ENCODE results near the gene ZNF474.

ZNF474 gene

DNA sequence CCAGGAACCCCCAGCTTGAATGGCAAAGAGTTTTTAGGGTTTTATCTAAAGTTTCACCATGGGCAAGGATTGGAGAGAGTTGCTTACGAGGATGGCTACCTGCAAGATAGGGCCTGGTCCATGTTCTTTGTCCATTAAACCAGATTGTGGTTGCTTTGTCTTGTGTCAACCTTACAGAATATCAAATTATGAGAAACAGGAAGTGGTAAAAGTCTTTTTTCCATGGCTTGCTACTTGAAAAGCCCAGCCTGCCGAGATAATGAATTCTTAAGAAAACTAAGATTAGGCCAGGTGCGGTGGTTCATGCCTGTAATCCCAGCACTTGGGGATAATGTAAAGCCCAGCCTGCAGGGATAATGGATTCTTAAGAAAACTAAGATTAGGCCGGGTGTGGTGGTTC is 24.4 kb downstream of the ZNF474 start:
- no peak for DNase-seq (ENCODE audit: low spot score)

DNA sequence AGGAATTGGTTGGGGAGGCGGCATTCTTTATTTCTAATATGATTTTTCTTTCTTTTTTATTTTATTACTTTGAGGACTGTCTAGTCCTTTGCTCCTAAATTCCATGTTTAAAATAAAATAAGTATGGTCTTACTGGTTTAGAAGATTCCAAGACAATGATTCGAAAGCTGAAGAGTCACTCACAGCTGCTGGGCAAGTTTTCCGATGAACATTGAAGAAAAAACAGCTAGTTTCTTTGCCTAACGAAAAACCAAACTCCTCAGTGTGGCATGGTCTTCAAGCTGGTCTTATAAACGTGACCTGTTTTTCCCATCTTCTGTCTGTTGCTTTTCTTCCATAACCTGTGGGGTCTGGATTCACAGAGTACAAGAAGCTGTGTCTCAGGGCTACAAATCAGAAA is 25.1 kb downstream of the ZNF474 start:
- DNase-seq (ENCODE audit: low spot score) = no peak

DNA sequence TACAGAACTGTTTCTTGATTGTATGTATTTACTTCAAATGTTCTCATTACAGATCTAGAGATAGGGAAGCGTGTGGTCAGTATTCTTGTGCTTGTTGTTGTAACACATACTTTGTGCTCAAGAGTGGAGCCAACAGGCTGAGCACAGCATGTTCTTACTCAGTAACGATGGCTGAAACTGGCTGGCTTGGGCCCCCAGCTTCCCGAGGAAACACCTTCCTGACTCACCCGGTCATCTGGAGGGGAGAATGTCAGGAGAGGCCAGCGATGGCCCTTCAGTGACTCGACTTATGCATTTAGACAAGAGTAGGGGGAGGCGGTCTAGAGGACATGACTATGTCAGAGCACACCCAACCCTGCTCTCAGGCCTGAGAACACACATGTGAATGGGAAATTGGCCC is 25.6 kb downstream of the ZNF474 start:
- peak; percentile 77 for DNase-seq (ENCODE audit: low spot score)

DNA sequence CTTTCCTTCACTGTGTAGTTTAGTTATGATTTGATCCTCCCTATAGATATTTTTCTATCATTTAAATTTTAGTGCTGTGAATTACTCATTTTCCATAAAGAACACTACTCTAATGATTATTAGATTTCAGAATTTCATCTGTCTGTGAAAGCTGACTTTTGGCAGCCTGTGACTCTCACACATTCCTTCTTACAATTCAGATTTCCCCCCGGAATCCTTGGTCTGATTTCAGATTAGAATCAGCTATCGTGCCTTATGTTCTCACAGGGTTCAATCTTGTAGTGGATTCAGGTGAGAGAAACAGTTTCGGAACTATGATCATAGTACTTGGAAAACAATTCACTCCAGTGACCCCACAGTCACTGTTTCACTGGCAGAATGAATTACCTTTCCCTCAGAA is 26.2 kb downstream of the ZNF474 start:
- no peak for DNase-seq (ENCODE audit: low spot score)

DNA sequence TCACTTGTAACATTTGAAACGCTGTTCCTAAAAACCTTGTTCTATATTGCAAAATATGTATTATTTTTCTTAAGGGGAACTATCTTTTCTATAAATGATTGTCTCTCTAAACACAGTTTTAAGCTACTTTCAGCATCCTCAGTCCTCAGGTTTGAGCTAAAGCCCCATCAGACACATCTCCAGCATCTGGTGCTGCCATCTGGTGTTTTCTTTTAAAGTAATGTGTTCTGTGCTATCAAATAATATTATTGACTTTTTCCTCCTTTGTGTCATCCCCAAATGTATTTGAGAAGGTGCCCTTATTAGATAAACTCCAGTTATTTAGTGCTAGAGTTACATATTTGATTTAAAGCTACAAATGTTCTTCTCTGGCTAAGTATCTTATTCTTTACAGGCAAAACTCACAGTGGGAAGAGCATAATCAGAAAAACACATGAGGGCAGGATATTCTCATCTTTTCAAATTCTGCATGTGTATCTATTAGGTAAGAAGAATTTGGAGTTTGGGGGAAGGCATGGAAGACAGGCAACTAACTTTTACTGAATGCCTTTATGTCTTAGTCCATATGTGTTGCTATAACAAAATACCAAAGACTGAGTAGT is 27.5 kb downstream of the ZNF474 start:
- DNase-seq (ENCODE audit: low spot score) = peak; percentile 80

- no peak for DNase-seq (ENCODE audit: low spot score)
These were observed 32.8 kb downstream of the ZNF474 start for GRCh38 chr5:122162100-122162638.

DNA sequence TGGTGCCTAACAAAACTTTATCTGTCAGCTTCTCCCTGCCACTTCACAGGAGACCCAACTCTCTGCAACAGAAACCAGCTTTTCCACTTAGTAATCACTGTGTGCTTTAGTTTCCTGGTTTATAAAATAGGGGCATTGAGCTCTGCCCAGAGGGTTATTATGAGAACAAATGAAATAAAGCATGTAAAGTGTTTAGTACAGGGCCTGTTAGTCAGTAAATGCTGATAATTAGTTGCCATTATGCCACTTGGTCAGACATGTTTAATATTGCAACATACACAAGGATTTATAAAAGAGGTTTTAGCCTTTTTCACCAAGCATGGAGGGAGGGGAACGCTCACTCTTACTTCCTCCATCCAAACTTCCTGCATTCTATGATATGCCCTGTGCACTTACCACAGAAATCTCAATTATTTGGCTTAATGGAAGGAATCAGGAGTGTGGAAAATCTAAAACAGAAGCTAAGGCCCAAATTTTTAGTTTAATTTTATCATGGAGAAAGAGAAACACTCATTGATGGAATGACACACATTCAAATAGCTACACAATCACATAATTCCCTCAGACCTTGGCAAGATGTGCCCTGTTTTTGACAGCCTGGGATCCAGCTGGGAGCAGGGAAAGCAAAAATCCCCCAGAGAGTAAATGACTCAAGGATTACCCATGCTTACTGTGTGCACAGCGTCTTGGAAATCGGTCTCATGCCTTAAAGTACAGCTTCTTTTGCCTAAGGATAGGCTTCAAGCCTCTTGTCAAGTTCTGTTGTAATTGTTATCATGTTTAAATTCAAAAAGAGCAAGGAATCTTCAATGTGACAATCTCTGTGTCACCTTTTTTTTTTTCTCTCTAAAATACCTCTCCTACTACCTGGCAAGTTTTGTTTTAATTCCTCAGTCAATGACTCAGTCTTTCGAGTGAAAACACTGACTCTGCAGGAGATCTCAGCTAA is 34.0 kb downstream of the ZNF474 start:
- DNase-seq (ENCODE audit: low spot score) = peak; percentile 95

- DNase-seq (ENCODE audit: low spot score) = no peak
These were observed 34.7 kb downstream of the ZNF474 start for GRCh38 chr5:122164070-122164435.

DNA sequence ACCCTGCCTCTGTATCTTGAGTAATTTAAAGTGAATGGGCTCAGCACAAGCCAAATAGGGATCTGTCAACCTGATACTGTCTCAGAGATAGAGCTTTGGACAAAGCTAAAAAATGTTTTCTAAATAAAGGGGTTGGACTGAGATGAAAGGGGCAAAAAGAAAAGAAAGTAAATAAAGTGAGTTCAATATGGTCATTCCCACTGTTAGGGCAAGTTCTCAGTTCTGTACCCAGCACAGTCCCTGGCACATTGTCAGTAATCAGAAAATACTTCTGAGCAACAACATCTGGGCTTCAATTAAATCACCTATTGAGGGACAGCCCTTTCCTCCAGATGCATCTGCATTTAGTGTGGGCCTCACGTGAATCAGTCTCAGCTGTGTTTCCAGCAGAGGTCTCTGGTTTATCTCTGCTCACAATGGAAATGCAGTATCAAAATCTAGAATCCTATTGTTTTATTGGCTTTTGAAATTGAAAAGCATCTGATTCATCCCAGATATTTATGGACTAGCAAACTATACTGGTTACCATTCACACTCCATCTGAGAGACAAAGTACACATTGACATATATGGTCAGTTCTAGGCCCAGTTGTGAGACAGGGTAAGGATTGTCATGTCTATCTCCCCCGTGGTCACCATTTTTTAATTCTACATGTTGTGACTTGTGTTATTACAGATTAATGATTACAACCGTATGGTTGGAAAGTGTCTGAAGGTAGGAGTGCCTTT is 35.6 kb downstream of the ZNF474 start:
- no peak for DNase-seq (ENCODE audit: low spot score)

- no peak for DNase-seq (ENCODE audit: low spot score)
These were observed 36.3 kb downstream of the ZNF474 start for GRCh38 chr5:122165559-122166078.

DNA sequence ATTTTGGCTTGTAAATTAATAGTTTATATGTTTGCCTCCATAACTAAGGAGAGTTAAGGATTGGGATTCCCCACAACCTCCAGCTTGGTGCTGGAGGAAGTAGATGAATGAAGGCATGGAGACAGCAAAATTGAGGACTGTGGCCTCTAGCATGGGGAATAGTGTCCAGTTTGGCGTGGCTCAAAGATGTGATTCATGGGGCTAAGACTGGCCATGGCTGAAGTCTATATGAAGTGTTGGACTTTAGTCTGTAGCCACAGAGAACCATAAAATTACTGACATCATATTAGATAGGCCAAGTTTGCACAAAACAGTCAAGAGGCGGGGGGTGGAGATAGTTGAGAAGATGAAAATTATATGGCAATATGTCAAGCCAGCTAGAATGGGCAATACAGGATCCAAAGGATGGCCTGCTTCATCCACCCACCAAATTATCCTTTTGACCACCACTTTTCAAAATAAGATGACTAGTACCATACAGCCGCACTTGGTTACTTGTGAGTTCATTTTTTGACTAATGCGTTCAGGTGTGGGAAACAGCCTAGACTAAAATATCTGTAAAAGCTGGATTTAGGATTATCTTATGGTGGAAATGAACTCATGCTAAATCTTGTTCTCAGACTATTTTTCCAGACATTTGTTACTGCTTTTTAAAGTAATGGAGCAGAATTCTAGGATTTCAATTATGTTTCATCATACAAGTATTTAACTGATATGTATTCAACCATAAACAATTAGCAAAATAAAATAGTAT is 40.2 kb downstream of the ZNF474 start:
- no peak for DNase-seq (ENCODE audit: low spot score)

DNA sequence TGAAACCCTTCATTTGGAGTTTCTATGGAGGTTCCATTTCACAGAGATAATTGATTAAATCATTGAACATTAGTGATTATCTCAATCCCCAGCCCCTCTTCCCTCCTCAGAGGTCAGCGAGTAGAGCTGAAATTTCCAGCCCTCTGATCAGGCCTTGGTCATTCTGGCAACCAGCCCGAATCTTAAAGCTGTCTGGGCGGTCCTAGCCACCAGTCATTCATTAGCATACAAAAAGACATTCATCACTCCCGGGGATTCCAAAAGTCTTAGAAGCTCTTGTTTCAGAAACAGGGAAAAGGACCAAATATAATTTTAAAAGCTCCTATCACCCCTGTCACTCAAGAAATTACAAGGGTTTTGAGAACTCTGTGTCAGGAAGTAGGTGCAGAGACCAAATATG is 41.3 kb downstream of the ZNF474 start:
- DNase-seq (ENCODE audit: low spot score) = peak; percentile 88

- peak; percentile 86 for DNase-seq (ENCODE audit: low spot score)
These were observed 42.9 kb downstream of the ZNF474 start for GRCh38 chr5:122172207-122172606.

DNA sequence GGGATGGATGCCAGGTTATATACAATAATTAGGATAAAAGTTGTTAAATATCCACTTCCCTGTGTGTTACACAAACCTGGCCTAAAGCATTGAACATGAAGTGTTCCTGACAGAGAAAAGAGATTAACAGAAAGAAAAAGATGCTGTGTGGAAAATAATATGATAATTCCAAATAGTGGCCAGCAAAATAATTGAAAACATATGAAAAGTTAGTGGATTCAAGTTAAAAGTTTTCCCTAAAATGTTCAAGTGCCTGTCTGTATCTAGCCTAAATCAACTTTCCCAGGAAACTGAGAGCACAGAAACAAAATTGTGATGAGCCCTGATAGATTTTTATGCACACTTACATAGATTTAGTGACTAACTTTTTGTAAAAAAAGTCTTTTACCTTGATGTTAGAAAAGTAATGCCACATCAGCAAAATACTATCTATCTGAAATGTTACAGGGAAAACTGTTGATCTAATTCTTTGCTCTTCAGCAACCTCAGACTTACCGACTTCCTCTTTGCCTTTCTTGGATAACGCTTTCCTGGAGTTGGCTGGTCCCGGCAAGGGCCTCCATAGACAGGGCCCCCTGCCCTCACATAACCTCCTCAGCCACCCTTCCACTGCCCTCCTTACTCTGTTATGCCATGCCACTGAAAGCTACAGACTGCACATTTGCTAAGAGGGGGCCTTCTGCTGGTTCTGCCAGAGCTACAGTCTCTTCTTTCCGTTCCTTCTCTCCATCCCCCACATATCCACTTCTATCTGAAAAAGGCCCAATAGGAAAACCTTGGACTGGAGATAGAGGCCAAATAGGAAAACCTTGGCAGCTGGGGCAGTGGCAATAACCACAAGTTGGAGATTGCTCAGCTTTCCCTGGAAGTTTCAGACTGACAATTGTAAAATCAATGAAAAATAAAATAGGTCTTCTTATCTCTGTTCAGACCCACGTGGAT is 44.4 kb downstream of the ZNF474 start:
- DNase-seq (ENCODE audit: low spot score) = peak; percentile 83

DNA sequence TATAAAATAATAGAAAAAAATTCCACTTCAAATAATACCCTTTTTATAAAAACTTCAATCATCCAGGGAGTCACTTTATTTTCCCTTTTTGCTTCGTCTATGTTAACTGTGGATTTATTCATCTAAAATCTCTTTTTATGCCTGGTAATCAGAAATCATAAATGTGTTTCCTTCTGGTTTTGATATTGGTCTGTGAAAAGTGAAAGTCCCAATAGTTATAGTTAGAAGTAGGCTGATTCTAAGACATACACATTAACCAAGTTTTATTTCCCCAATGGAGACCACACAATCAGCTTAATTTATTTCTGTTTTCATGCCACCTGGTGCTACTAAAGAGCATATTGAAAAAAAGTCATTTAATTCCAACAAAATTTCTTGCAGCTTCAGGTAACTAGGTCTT is 45.7 kb downstream of the ZNF474 start:
- DNase-seq (ENCODE audit: low spot score) = no peak

DNA sequence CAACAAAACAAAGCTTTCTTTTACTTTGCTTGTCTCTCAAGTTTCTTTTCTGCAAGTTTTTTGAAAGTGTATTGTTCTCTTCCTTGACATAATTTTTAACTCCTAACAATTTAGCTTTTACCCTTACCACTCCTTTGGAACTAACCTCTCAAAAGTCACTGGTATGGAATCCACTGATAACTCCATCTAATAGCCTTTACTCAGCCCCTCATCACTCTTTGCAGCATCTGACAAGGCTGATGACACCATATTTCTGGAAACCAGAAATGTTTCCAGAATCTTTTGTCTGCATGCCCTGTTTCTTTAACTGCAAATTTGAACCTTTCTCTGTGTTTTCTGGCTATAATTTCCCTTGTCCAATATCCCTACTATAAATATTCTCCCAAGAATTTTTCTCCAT is 46.5 kb downstream of the ZNF474 start:
- peak; percentile 91 for DNase-seq (ENCODE audit: low spot score)

GRCh38 chr5:122177161-122177560 is 47.8 kb downstream of the ZNF474 start:
- peak; percentile 67 for DNase-seq (ENCODE audit: low spot score)

- peak; percentile 45 for DNase-seq (ENCODE audit: low spot score)
These were observed 50.4 kb downstream of the ZNF474 start for GRCh38 chr5:122179701-122180100.

DNA sequence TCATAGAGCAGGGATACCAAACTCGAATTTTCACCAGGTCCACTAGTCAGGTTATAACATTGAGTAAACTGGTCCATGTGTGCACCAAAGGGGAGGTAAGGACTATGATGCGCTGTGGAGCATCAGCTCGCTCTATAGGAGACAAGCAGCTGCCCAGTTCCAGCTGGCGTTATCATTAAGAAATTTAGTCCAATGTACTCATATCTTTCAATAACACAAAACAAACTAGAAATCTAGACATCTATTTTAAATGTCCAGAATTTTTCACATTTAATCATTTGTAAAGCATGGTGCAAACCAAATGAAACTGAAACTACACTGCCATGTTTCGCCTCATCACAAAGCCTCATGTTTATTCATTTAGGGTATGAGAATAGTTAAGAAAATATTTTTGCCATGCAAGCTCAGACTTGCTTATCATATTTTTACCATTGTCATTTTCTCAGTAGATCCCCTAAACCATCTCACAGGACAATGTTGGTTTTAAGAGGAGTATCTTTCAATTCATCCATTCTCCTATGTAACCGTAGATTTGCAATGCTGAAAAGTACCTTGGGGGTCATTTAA is 50.9 kb downstream of the ZNF474 start:
- DNase-seq (ENCODE audit: low spot score) = peak; percentile 62
